Gastrocnemius medialis (tissue), 4 donors: ENCODE results near the gene EFCAB6.

Source experiments
- CTCF ChIP-seq, 5 experiments: fragments of 450-650 bp in 3 of 5; fragments of 200-600 bp in 2 of 5; sonication (generic) in 2 of 5; IDR thresholded peaks in 4 of 5; conservative IDR thresholded peaks in 1 of 5; 1 replicate in 4 of 5; 2 replicates in 1 of 5; pipeline ENCODE4 v1.5.1; 2016 to 2019; ENCODE audit warnings: antibody characterized with exemption in 5 of 5, mild to moderate bottlenecking in 3 of 5, moderate library complexity in 3 of 5
- POLR2A ChIP-seq, 2 donors: fragments of 450-650 bp; IDR thresholded peaks; one replicate each; pipeline ENCODE4 v1.6.1; 2017; ENCODE audit warnings: antibody characterized with exemption in 2 of 2, mild to moderate bottlenecking in 2 of 2, moderate library complexity in 2 of 2

DNA sequence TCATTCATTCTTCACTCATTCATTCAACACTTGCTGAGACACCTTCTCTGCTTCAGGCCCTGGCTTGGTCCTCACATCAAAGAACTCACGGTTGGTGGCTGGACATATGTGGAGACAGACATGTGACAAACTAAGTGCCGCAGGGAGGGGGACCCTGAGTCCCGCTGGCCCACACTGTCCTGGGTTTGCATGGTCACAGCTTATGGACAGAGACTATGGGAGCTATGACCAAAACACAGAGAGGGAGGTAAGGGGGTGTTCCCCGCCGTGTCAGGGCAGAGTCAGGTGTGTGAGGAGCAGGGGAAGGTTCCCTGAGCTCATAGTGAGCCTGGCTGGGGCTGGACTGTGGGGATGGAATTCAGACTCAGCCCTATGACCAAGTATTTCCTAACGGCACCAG, 277.2 kb downstream of the EFCAB6 start:
- no peak for TF ChIP-seq POLR2A (IDR thresholded peaks at IDR 0.05)
- TF ChIP-seq CTCF (IDR thresholded peaks at IDR 0.05 in 4 of 5, conservative IDR thresholded peaks at IDR 0.05 in 1 of 5) = no peak
